ENCODE results near the gene DDX39B. TPM values are rescaled to one million over a fixed set of nuclear protein-coding genes. Genes with fewer than 3 reads are reported as not detected.

DDX39B gene
- total RNA-seq, 1 experiment from 2014 or later, result 813 TPM

DNA sequence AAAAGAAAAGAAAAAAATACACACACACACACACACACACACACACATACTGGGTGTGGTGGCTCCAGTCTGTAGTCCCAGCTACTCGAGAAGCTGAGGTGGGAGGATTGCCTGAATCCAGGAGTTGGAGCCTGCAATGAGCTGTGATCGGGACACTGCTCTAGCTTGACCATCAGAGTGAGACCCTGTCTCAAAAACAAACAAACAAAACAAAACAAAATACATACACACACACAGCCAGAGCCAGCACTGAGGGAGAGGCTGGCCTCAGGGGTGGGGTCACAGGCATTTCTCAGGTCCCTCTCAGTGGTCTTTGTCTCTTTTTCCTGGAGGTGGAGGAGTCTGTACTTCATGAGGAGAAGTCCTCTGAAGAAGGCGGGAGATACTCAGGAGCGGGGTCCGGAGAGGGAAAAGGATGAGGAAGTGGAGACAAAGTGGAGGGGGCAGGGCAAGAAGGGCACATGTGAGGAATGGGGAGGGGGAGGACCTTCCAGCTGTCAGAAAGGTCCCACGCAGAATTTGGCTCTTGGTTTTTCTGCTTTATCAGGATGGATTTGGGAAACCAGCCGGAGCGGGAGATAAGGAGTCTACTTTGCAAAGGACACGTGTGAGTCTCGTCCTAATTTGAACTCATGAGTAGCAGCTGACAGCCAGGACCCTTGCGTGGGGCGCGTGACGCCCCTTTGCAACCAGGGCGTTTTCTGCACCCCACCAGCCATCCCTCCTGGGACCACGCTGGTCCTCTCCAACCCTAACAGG is 51.5 kb downstream of the DDX39B start:
- no peak overlapping the region for H3K4ac ChIP-seq (ENCODE audit: low read depth, low read length)
- no peak overlapping the region for H3K9ac ChIP-seq (ENCODE audit: extremely low read depth, insufficient read length, low read length)
- no peak overlapping the region for H2BK5ac ChIP-seq (ENCODE audit: insufficient read length, low read length)
- no peak overlapping the region for H3K56ac ChIP-seq (ENCODE audit: insufficient read length, low read depth, low read length)
- Mint-ChIP-seq H3K4me3 (no peak overlapping the region), H3K27ac (peak overlapping the region in 2 of 3 experiments; percentile 44 to 73; a peak in 1 of 7 replicates), H3K9me3 (peaks cover 0 to 3% of the 10 kb centered on the region in 2 experiments; a peak in 1 of 5 replicates), H3K36me3 (ENCODE audit: insufficient read depth in 1 of 3, low read depth in 3 of 3) (no peaks in the 10 kb centered on the region), H3K27me3 (ENCODE audit: low read depth) (peaks cover 24% of the 10 kb centered on the region), H3K4me1 (peaks cover 30 to 33% of the 10 kb centered on the region in 2 experiments)
- H2BK15ac ChIP-seq (ENCODE audit: low read depth, low read length), result no peak overlapping the region
- no peak overlapping the region for H3K27ac ChIP-seq (ENCODE audit: insufficient read length, low read depth, low read length)
- H3K4me2 ChIP-seq (ENCODE audit: insufficient read depth, insufficient read length, low read length), result no peak overlapping the region
- H3K79me1 ChIP-seq (ENCODE audit: insufficient read depth, low read depth, low read length, poor library complexity, severe bottlenecking), result no peaks in the 10 kb centered on the region
- H3K23me2 ChIP-seq (ENCODE audit: insufficient read length, low read depth, low read length, poor library complexity, severe bottlenecking), result peaks cover 7% of the 10 kb centered on the region
- H3K18ac ChIP-seq (ENCODE audit: insufficient read length, low read depth, low read length), result no peak overlapping the region
- WGBS (ENCODE audit: extremely low coverage, insufficient read length, low lambda C conversion rate), result no CpG with 5 or more reads among the region's 16 CpGs
- H2BK12ac ChIP-seq (ENCODE audit: insufficient read length, low read depth, low read length), result no peak overlapping the region
- H2BK20ac ChIP-seq (ENCODE audit: low read depth, low read length, poor library complexity, severe bottlenecking), result no peak overlapping the region
- no peaks in the 10 kb centered on the region for H4K20me1 ChIP-seq (ENCODE audit: control insufficient read depth, insufficient read depth, insufficient read length)
- H2AFZ ChIP-seq (ENCODE audit: low read length), result no peak overlapping the region
- no peaks in the 10 kb centered on the region for H3K27me3 ChIP-seq (ENCODE audit: insufficient read depth, low read length)
- H4K8ac ChIP-seq (replicated peaks; ENCODE audit: insufficient read length, low read depth, low read length), result no peak overlapping the region
- no peak overlapping the region for H4K91ac ChIP-seq (ENCODE audit: insufficient read length, low read depth, low read length)
- H4K5ac ChIP-seq (ENCODE audit: insufficient read length, low read depth, low read length), result no peak overlapping the region
- H3K79me2 ChIP-seq (ENCODE audit: insufficient read depth, low read length), result no peaks in the 10 kb centered on the region
- no peak overlapping the region for H3K14ac ChIP-seq (ENCODE audit: insufficient read depth, low read length)
- H3K23ac ChIP-seq (ENCODE audit: insufficient read length, low read depth, low read length), result no peak overlapping the region
- peaks cover 2% of the 10 kb centered on the region; the same call in 1 of the 2 replicates for H3K4me1 ChIP-seq (ENCODE audit: insufficient read depth, low read length)
- H2BK120ac ChIP-seq (ENCODE audit: low read depth, low read length, poor library complexity, severe bottlenecking), result no peak overlapping the region
- no peak overlapping the region for H3T11ph ChIP-seq (ENCODE audit: low read length)
- peak; percentile 21 for DNase-seq
- no peak overlapping the region for H2AK5ac ChIP-seq (ENCODE audit: insufficient read length, low read length)
- TF ChIP-seq, protein P1, sequence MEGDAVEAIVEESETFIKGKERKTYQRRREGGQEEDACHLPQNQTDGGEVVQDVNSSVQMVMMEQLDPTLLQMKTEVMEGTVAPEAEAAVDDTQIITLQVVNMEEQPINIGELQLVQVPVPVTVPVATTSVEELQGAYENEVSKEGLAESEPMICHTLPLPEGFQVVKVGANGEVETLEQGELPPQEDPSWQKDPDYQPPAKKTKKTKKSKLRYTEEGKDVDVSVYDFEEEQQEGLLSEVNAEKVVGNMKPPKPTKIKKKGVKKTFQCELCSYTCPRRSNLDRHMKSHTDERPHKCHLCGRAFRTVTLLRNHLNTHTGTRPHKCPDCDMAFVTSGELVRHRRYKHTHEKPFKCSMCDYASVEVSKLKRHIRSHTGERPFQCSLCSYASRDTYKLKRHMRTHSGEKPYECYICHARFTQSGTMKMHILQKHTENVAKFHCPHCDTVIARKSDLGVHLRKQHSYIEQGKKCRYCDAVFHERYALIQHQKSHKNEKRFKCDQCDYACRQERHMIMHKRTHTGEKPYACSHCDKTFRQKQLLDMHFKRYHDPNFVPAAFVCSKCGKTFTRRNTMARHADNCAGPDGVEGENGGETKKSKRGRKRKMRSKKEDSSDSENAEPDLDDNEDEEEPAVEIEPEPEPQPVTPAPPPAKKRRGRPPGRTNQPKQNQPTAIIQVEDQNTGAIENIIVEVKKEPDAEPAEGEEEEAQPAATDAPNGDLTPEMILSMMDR (conservative IDR thresholded peaks at IDR 0.05), result no peak
- no peaks in the 10 kb centered on the region for H3K9me3 ChIP-seq (ENCODE audit: control insufficient read depth, low read depth, low read length)
